Adrenal gland (tissue), 12 donors: ENCODE data around the gene LRP1. TPM values are rescaled to one million over a fixed set of nuclear protein-coding genes. Genes with fewer than 3 reads are reported as not detected.

ENCODE experiments used
- DNase-seq, 7 donors: peaks; one replicate each; pipeline ENCODE4 v3.0.0-alpha.2; 2019 to 2020
- H3K27ac ChIP-seq, 5 donors: fragments of 200-600 bp; sonication (generic) in 4 of 5; 1 replicate in 3 of 5; 2 replicates in 2 of 5; pipeline versions ENCODE4 v1.5.1 to v1.8.0; 2016 to 2020; ENCODE audit warnings: mild to moderate bottlenecking in 1 of 5
- H3K27me3 ChIP-seq: fragments of 200-600 bp; 2 replicates; pipeline ENCODE4 v1.8.0; 2021
- H3K36me3 ChIP-seq, 2 donors: fragments of 200-600 bp; replicated peaks in 1 of 2; 1 replicate in 1 of 2; 2 replicates in 1 of 2; pipeline versions ENCODE4 v1.5.1 to v1.8.0; 2018 to 2022
- H3K4me1 ChIP-seq, 2 donors: fragments of 200-600 bp; replicated peaks in 1 of 2; 1 replicate in 1 of 2; 2 replicates in 1 of 2; pipeline versions ENCODE4 v1.5.1 to v1.8.0; 2018 to 2021
- H3K4me3 ChIP-seq, 4 donors: fragments of 200-600 bp; sonication (generic) in 3 of 4; one replicate each; pipeline ENCODE4 v1.5.1; 2016 to 2018
- H3K9me3 ChIP-seq, 3 donors: fragments of 200-600 bp; sonication (generic) in 1 of 3; replicated peaks in 1 of 3; 1 replicate in 2 of 3; 2 replicates in 1 of 3; pipeline versions ENCODE4 v1.5.1 to v1.8.0; 2016 to 2021
- CTCF ChIP-seq, 6 experiments: fragments of 450-650 bp in 4 of 6; fragments of 200-600 bp in 2 of 6; sonication (generic) in 1 of 6; IDR thresholded peaks; 1 replicate in 5 of 6; 2 replicates in 1 of 6; pipeline versions ENCODE4 v1.5.1 to v1.8.0; 2016 to 2021; ENCODE audit warnings: antibody characterized with exemption in 6 of 6, mild to moderate bottlenecking in 2 of 6, moderate library complexity in 1 of 6
- POLR2A ChIP-seq, 2 donors: fragments of 450-650 bp; IDR thresholded peaks; one replicate each; pipeline ENCODE4 v1.6.1; 2017; ENCODE audit warnings: antibody characterized with exemption in 2 of 2, mild to moderate bottlenecking in 2 of 2, moderate library complexity in 1 of 2
- WGBS, 4 donors: extraction: QIAGEN DNeasy Blood & Tissue Kit in 2 of 4; methylation state at CpG; one replicate each; pipeline versions ENCODE4 v1.1.5 to v1.1.7; 2013 to 2017; 5-methylcytosine and 5-hydroxymethylcytosine counted together
- intact Hi-C, 2 donors: fragments of 100-400 bp; cut with DNase I; formaldehyde crosslinking; loops; one replicate each; pipeline versions ENCODE4 v1.14.1 to v1.15.0; 2022 to 2023
- polyA plus RNA-seq, 3 donors: library from polyadenylated mRNA; stranded (reverse); fragments of 200-250 nt in 2 of 3; fragments of 350-450 nt in 1 of 3; fragmentation: Illumina TruSeq in 1 of 3; extraction: RNeasy Lipid Tissue Mini Kit (QIAGEN cat#74804) in 1 of 3; gene quantifications; one replicate each; pipeline ENCODE4 v1.2.3, GENCODE V29; 2013 to 2014
- total RNA-seq, 9 donors: library from RNA; depleted of rRNA in 4 of 9; stranded (reverse); fragments of >200 nt in 4 of 9; fragments of 120-200 nt in 1 of 9; fragmentation: NEBNext Ultra II Directional in 1 of 9; extraction: Animal tissue kit (Norgen Biotek cat#: 25700) in 1 of 9; gene quantifications; one replicate each; pipeline versions ENCODE4 v1.1.0 to v1.2.4, GENCODE V29; 2013 to 2023
- donor health status: healthy with polysubstance abuse.
- donor health status: Bipolar disorder and iron deficiency.
- donor health status: DM: yes; HTN: yes; CAD: no.
- donor health status: DM: no; HTN: no; CAD: no.
- donor health status: DM: no; HTN: no; CAD: no.
- donor health status: DM: yes; HTN: yes; CAD: no.

The LRP1 gene
- total and polyA plus RNA-seq, 12 donors, result 18.4 to 307 (median 138) TPM

- 0 to 4% (median 2%) methylated on average over 10 to 14 of the region's 14 CpGs for WGBS, 4 donors
- intact Hi-C loops, result loop anchor here in 1 of 2 donors (5.0 kb wide), 1 partner anchor 238 kb away; no protein-coding TSS in a partner anchor
- TF ChIP-seq CTCF (IDR thresholded peaks at IDR 0.05) (peak; percentile 49 to 75 (median 63)), POLR2A (IDR thresholded peaks at IDR 0.05) (no peak)
- Histone ChIP-seq H3K27ac (no peak overlapping the region), H3K4me3 (no peak overlapping the region), H3K27me3 (peaks cover 29% of the 10 kb centered on the region), H3K9me3 (no peaks in the 10 kb centered on the region), H3K4me1 (peaks cover 6 to 21% of the 10 kb centered on the region in 2 donors), H3K36me3 (peaks cover 0 to 30% of the 10 kb centered on the region in 2 donors)
- peak; percentile 43 to 78 (median 62) for DNase-seq
Measured at GRCh38 chr12:57214398-57214781, 86.1 kb downstream of the LRP1 start.

DNA sequence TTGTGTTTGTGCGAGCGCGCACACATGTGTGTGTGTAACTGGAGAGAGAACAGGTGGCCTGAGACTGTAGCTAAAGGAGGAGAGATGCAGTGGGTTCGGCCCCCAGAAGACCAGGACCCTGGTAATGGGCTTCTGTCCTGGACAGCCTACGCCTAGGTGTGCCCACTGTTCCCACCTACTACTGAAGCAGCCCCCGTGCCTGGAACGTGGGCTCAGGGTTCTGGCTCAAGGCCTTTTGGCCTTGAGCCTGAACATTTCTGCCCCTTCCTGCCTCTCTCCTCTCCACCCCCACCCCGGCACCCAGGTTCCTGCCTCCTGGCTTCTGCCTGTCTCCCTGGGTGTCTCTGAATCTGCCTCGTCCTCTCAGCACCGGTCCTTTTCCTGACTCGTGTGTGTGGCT, 86.8 kb downstream of the LRP1 start:
- no peaks in the 10 kb centered on the region for H3K9me3 ChIP-seq
- intact Hi-C loops, result no loop called here
- peaks cover 35% of the 10 kb centered on the region for H3K27me3 ChIP-seq
- H3K27ac ChIP-seq, result no peak overlapping the region
- no peak overlapping the region for H3K4me3 ChIP-seq
- peaks cover 0 to 24% of the 10 kb centered on the region in 2 donors for H3K36me3 ChIP-seq
- TF ChIP-seq POLR2A (IDR thresholded peaks at IDR 0.05) (no peak), CTCF (IDR thresholded peaks at IDR 0.05) (no peak)
- WGBS, 4 donors, result 28 to 34% (median 31%) methylated on average over 11 of the region's 11 CpGs
- DNase-seq, result no peak
- H3K4me1 ChIP-seq, result peaks cover 6 to 21% of the 10 kb centered on the region in 2 donors

DNA sequence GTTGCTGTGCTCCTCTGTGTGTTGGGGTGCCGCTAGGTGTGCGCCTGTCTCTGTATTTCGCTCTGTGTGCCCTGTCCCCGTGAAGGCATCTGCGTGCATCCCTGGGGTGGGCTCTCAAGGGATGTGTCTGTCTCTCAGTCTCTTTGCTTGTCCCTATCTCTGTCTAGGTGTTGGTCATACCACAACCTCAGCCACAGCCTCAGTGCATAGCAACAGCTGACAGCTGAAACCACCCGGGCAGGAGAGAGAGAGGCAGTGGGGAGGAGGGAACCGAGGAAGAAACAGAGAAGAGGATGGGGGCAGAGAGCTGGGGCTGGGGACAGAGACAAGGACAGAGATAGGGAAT, 87.4 kb downstream of the LRP1 start:
- H3K9me3 ChIP-seq, result no peaks in the 10 kb centered on the region
- H3K4me1 ChIP-seq, result peaks cover 6 to 21% of the 10 kb centered on the region in 2 donors
- TF ChIP-seq POLR2A (IDR thresholded peaks at IDR 0.05), result no peak
- TF ChIP-seq CTCF (IDR thresholded peaks at IDR 0.05), result no peak
- 14 to 20% (median 17%) methylated on average over 7 of the region's 7 CpGs for WGBS, 4 donors
- intact Hi-C loops, result no loop called here
- DNase-seq, result peak in 1 of 7 donors; percentile 23
- H3K36me3 ChIP-seq, result peaks cover 0 to 20% of the 10 kb centered on the region in 2 donors
- no peak overlapping the region for H3K27ac ChIP-seq
- no peak overlapping the region for H3K4me3 ChIP-seq
- peaks cover 41% of the 10 kb centered on the region for H3K27me3 ChIP-seq

DNA sequence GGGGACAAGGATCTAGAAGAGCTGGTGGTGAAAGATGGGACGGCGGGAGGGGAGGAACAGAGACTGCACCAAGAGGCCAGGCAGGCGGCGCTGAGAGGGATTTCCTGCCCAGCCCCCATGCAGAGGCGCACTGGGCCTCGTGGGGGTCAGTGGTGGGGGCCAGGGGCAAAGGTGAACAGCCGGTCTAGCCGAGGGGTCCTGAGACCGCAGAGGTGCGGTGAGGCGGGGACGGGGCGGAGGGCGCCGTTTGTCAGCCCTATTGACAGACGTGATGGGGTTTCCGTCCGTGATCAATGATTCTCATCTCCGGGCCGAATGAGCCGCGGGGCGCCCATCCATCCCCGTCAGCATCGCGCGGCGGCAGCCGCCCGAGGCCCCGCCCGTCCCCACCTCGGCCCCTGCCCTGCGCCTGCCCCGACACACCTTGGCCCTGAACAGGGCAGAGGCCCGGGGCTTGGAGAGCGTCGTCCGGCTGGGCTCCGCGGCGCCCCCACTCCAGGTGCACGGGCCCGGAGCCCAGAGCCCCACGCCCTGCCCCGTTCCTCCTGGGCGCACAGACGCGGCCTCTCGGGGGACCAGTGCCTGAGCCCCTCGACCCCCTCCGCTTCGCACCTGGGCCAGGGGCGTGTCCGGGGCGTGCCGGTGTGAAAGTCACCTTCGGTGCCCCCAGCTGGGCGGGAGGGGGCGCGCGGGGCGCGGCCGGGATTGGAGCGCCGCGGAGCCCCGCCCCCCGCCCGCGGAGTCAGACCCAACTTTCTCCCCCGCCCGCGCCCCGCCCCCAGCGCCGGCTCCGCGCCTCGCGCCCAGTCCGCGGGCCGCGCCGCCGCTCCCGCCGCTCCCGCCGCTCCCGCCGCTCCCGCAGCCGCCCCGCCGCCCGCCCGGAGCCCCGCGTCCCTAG, 88.0 kb downstream of the LRP1 start, which contains the start of gene NXPH4:
NXPH4 (plus strand) TSS at position 781 of the 898 bp plus-strand sequence. CDS start 176 bp downstream, outside the sequence.
- peak in 2 of 7 donors; percentile 46 to 47 for DNase-seq
- H3K4me1 ChIP-seq, result peaks cover 6 to 21% of the 10 kb centered on the region in 2 donors
- H3K27me3 ChIP-seq, result peaks cover 47% of the 10 kb centered on the region
- no peaks in the 10 kb centered on the region for H3K9me3 ChIP-seq
- H3K36me3 ChIP-seq, result peaks cover 0 to 14% of the 10 kb centered on the region in 2 donors
- TF ChIP-seq CTCF (IDR thresholded peaks at IDR 0.05) (no peak), POLR2A (IDR thresholded peaks at IDR 0.05) (no peak)
- WGBS, 4 donors, result 1 to 2% (median 1%) methylated on average over 12 to 92 of the region's 102 CpGs
- H3K27ac ChIP-seq, result no peak within 1 kb of the TSS
- intact Hi-C loops, result no loop called here
- H3K4me3 ChIP-seq, result peak within 1 kb of the TSS in 1 of 4 donors; percentile 55
